CD4-positive, alpha-beta T cell (primary cell): ENCODE data around the gene UQCRC2. TPM values are rescaled to one million over a fixed set of nuclear protein-coding genes. Genes with fewer than 3 reads are reported as not detected.

Experiments used
- ATAC-seq: fragments of 200-7000 bp; cut with Tn5 transposase; one replicate; pipeline ENCODE4 v1.10.0; 2022; ENCODE audit warnings: mild to moderate bottlenecking; ENCODE audit not compliant: poor library complexity
- CTCF ChIA-PET: fragments of 350-600 bp; sonication (Branson Sonifier 250); formaldehyde crosslinking; loops from one replicate; lab custom pipeline; 2021; ENCODE audit warnings: antibody characterized with exemption, inconsistent platforms; lab: Charles Lee
- POLR2A ChIA-PET: fragments of 350-600 bp; sonication (Branson Sonifier 250); formaldehyde crosslinking; loops from one replicate; lab custom pipeline; 2021; ENCODE audit warnings: antibody characterized with exemption, inconsistent platforms; lab: Charles Lee
- DNase-seq, 14 experiments: peaks; one replicate each; pipeline ENCODE4 v3.0.0-alpha.2; 2013 to 2020; ENCODE audit warnings: mixed read lengths in 2 of 14
- H3K27ac ChIP-seq, 2 donors: one replicate each; pipeline versions ENCODE4 v1.5.1 to v1.7.0; 2013; ENCODE audit warnings: low read length in 2 of 2, low read depth in 1 of 2, mild to moderate bottlenecking in 1 of 2
- H3K27me3 ChIP-seq, 2 experiments: 1 replicate in 1 of 2; 2 replicates in 1 of 2; pipeline versions ENCODE4 v1.6.1 to v1.7.0; 2013; ENCODE audit warnings: low read length in 2 of 2, control low read depth in 1 of 2, mild to moderate bottlenecking in 1 of 2, moderate library complexity in 1 of 2; ENCODE audit not compliant: insufficient read depth in 2 of 2, control insufficient read depth in 1 of 2
- H3K36me3 ChIP-seq: one replicate; pipeline ENCODE4 v1.6.1; 2013; ENCODE audit warnings: low read length, control low read depth; ENCODE audit not compliant: insufficient read depth
- H3K4me1 ChIP-seq: one replicate; pipeline ENCODE4 v1.6.1; 2013; ENCODE audit warnings: low read length, control low read depth; ENCODE audit not compliant: insufficient read depth
- H3K4me3 ChIP-seq: one replicate; pipeline ENCODE4 v1.5.1; 2013; ENCODE audit warnings: mild to moderate bottlenecking, low read length, moderate library complexity
- H3K9me3 ChIP-seq, 2 experiments: 1 replicate in 1 of 2; 2 replicates in 1 of 2; pipeline versions ENCODE4 v1.6.1 to v1.7.0; 2013; ENCODE audit warnings: low read length in 2 of 2, mild to moderate bottlenecking in 2 of 2, control low read depth in 1 of 2, moderate library complexity in 1 of 2; ENCODE audit not compliant: control insufficient read depth in 1 of 2, insufficient read depth in 1 of 2
- H3K27ac Mint-ChIP-seq: one replicate; pipeline ENCODE4 v1.8.0; 2020; ENCODE audit warnings: mixed read lengths
- H3K27me3 Mint-ChIP-seq: one replicate; pipeline ENCODE4 v1.8.0; 2021; ENCODE audit warnings: mixed read lengths
- H3K36me3 Mint-ChIP-seq: one replicate; pipeline ENCODE4 v1.8.0; 2021; ENCODE audit warnings: low read depth, mixed read lengths
- H3K4me1 Mint-ChIP-seq: one replicate; pipeline ENCODE4 v1.8.0; 2021; ENCODE audit warnings: low read depth, mixed read lengths
- H3K4me3 Mint-ChIP-seq: one replicate; pipeline ENCODE4 v1.8.0; 2020; ENCODE audit warnings: mild to moderate bottlenecking, mixed read lengths
- H3K9me3 Mint-ChIP-seq: one replicate; pipeline ENCODE4 v1.8.0; 2020; ENCODE audit warnings: mixed read lengths
- CTCF ChIP-seq: fragments of 200-600 bp; IDR thresholded peaks from one replicate; pipeline ENCODE4 v1.8.0; 2022; ENCODE audit warnings: antibody characterized with exemption, mild to moderate bottlenecking
- intact Hi-C, 2 experiments: fragments of 100-400 bp; cut with DNase I in 1 of 2; cut with micrococcal nuclease in 1 of 2; formaldehyde crosslinking; loops; one replicate each; pipeline versions ENCODE4 v1.15.1 to v1.9.0; 2023 to 2025; cut with DNase I, micrococcal nuclease
- total RNA-seq, 174 experiments: library from RNA in 2 of 174; stranded (reverse) in 2 of 174; gene quantifications; one replicate each; pipeline ENCODE4 v1.2.3 and lab custom pipeline; 2021 to 2026

The UQCRC2 gene
- total RNA-seq, 2 experiments from 2014 or later = 142 to 146 TPM

GRCh38 chr16:22031483-22032083 lies 78.4 kb downstream of the UQCRC2 start:
- CTCF ChIA-PET = interaction anchor here (0.9 kb wide), 1 partner anchor 46 kb away, joined by 3 read pairs; no protein-coding TSS in a partner anchor
- Mint-ChIP-seq H3K27me3 (no peaks in the 10 kb centered on the region), H3K4me3 (no peak overlapping the region), H3K9me3 (no peaks in the 10 kb centered on the region), H3K4me1 (peaks cover 32% of the 10 kb centered on the region), H3K27ac (no peak overlapping the region), H3K36me3 (peaks cover 54% of the 10 kb centered on the region)
- no peak for ATAC-seq
- TF ChIP-seq CTCF = no peak
- H3K9me3 ChIP-seq = no peaks in the 10 kb centered on the region
- no peaks in the 10 kb centered on the region for H3K4me1 ChIP-seq
- intact Hi-C loops = no loop called here
- no peaks in the 10 kb centered on the region for H3K27me3 ChIP-seq
- H3K4me3 ChIP-seq = no peak overlapping the region
- no peak overlapping the region for H3K27ac ChIP-seq
- peaks cover under 1% of the 10 kb centered on the region for H3K36me3 ChIP-seq
- no peak for DNase-seq
- POLR2A ChIA-PET = no interaction called here

Other genes starting within 250 kb of the UQCRC2 start
- 100 to 1,000 TPM; 185 to 206 TPM for gene NPIPB4, start 95.6 kb upstream of the UQCRC2 start, total RNA-seq
- not detected for gene PDZD9, start 47.8 kb downstream of the UQCRC2 start, total RNA-seq
- 1 to 10 TPM; 2.3 to 2.8 TPM for gene MOSMO, start 54.8 kb downstream of the UQCRC2 start, total RNA-seq
- gene VWA3A, start 139.2 kb downstream of the UQCRC2 start, total RNA-seq = under 1 TPM; 0.27 to 0.47 TPM
- gene SDR42E2, start 209.1 kb downstream of the UQCRC2 start, total RNA-seq = 1 to 10 TPM; 1.0 to 1.3 TPM